ENCODE results near the gene CHI3L1. TPM values are rescaled to one million over a fixed set of nuclear protein-coding genes. Genes with fewer than 3 reads are reported as not detected.
"Not testable (repeated sequence)": the region's sequence is repeated elsewhere in the genome, so short reads cannot be mapped to it uniquely, and the experiment has no call there.

CHI3L1 gene
- polyA plus RNA-seq (2013, experiment 1 of 2), result 2.2 TPM
- polyA plus RNA-seq (2013, experiment 2 of 2), result 3.0 TPM

DNA sequence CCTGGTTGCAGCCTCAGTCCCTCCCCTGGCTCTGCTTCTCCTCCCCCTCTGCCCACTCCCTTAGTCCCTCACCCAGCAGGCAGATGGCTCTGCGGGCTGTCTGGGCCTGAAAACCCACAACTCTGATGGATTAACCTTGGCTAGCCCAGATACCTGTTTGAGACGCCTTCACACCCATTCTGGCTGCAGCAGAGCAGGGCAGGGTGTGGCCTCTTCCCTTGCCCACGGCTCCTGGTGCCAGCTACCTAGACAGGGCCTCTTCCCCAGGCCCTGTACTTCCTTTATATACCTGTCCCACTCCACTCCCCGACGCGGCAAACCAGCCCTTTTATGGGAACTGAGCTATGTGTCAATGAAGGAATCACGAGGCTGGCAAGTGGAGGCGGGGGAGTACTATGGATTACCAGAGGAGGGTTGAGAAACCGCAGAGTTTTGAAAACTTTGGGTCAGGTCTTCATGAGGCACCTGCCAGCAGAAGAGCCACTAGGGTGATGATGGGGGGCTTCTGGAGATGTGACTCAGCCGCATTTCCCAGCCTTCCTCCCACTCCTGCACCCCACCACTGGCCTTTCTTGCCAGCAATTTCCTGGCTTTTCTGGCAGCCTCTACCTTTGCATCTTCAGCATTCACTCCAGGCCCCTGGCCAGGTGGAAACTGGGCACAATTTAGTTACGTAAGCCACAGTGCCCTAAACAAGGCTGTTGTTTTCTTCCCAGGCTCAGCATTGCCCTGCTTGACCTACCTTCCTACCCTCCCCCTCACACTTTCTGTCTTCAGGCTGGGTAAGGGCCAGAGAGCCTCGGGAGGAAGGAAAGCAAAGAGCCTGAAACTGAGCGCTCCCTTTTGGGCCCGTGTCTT is at the start of gene CHI3L1:
Gene CHI3L1 (minus strand): TSS at position 259 of the 858 bp plus-strand sequence. CDS start 81 bp downstream, at position 178.
- no peak within 1 kb of the TSS for H3K27ac ChIP-seq (ENCODE audit: low read depth, low read length, severe bottlenecking)
- peaks cover 19% of the 10 kb centered on the region for H3K4me1 ChIP-seq (ENCODE audit: control insufficient read depth, insufficient read depth, low read length, poor library complexity, severe bottlenecking)
- H3K4me3 ChIP-seq (ENCODE audit: extremely low read depth, insufficient read depth, low read length, poor library complexity, severe bottlenecking), result no peak within 1 kb of the TSS
- H3K36me3 ChIP-seq (ENCODE audit: control insufficient read depth, insufficient read depth, low read length), result no peaks in the 10 kb centered on the region
- WGBS, 2 experiments (ENCODE audit: insufficient coverage in 2 of 2), result 55 to 58% methylated on average over 7 to 8 of the region's 14 CpGs
- no peaks in the 10 kb centered on the region for H3K9me3 ChIP-seq (ENCODE audit: control insufficient read depth, low read length)

DNA sequence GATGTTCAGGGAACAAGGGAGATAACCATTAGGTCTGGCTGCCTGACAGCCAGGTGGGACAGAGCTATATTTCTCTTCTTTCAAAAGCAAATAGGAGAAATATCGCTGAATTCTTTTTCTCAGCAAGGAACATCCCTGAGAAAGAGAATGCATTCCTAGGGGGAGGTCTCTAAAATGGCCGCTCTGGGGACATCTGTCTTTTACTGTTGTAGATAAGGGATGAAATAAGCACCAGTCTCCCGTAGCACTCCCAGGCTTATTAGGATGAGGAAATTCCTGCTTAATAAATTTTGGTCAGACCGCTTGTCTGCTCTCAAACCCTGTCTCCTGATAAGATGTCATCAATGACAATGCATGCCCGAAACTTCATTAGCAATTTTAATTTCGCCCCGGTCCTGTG is 48.4 kb upstream of the CHI3L1 start:
- not testable (repeated sequence) for H3K27ac ChIP-seq (ENCODE audit: low read depth, low read length, severe bottlenecking); H3K4me1 ChIP-seq (ENCODE audit: control insufficient read depth, insufficient read depth, low read length, poor library complexity, severe bottlenecking); H3K36me3 ChIP-seq (ENCODE audit: control insufficient read depth, insufficient read depth, low read length); H3K4me3 ChIP-seq (ENCODE audit: extremely low read depth, insufficient read depth, low read length, poor library complexity, severe bottlenecking)
- 82 to 86% methylated on average over 1 to 2 of the region's 7 CpGs for WGBS, 2 experiments (ENCODE audit: insufficient coverage in 2 of 2)
- H3K9me3 ChIP-seq (ENCODE audit: control insufficient read depth, low read length), result peaks cover 11% of the 10 kb centered on the region

DNA sequence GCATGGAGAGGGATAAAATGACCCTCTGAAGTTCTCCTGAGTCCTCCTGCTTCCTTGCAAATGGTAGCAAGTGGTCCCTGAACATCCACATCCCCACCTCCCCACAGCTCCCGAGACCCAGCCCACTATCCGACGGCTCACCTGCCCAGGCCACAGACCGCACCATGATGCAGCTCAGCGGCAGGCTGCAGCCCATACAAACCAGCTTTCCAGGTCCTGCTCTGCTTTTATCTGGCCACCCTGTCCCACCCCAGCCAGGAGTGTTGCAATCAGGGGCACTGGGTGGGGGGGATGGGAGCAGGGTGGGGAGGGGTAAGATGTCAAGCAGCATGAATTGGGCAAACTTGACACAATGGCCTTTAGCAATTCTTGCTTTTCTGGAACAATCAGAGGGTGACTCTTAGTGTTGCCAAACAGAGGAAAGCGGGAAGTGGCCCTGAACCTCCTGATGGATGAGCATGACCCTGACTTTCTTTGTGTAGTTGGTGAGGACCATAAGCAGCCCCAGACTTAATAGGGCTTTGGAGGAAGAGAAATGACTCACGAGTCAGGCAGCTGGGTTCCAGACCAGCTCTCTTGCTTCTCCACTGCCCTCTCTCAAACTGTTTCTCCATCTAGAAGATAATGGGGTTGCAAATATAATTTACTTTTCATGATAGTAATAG is 43.1 kb upstream of the CHI3L1 start, which contains the start of gene CHIT1:
Gene CHIT1 (minus strand): TSS at position 203 of the 665 bp plus-strand sequence. CDS start 37 bp downstream, at position 166.
- H3K4me1 ChIP-seq (ENCODE audit: control insufficient read depth, insufficient read depth, low read length, poor library complexity, severe bottlenecking), result no peaks in the 10 kb centered on the region
- H3K4me3 ChIP-seq (ENCODE audit: extremely low read depth, insufficient read depth, low read length, poor library complexity, severe bottlenecking), result no peak within 1 kb of the TSS
- H3K36me3 ChIP-seq (ENCODE audit: control insufficient read depth, insufficient read depth, low read length), result no peaks in the 10 kb centered on the region
- no peaks in the 10 kb centered on the region for H3K9me3 ChIP-seq (ENCODE audit: control insufficient read depth, low read length)
- 97 to 100% methylated on average over 3 to 7 of the region's 7 CpGs for WGBS, 2 experiments (ENCODE audit: insufficient coverage in 2 of 2)
- H3K27ac ChIP-seq (ENCODE audit: low read depth, low read length, severe bottlenecking), result no peak within 1 kb of the TSS

DNA sequence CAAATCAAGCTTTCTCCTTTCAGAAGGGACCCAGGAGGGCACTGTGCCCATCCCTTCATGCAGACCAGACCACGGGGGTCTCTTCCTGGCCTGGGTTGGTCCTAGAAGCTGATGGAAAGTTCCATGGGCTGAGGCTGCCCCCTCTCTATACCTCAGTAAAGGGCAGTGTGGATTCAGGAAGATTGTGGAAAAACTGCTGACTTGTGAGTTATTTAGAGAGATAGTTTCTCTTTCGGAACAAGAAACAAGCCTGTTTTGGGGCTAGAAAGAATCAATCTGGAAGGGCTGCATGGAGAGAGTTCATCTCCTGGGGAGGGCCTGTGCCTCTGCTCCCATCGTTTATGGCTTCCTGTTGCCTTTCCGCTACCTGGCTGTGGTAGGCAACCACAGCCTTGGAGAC is 42.2 kb upstream of the CHI3L1 start:
- H3K27ac ChIP-seq (ENCODE audit: low read depth, low read length, severe bottlenecking), result no peak overlapping the region
- no peaks in the 10 kb centered on the region for H3K36me3 ChIP-seq (ENCODE audit: control insufficient read depth, insufficient read depth, low read length)
- no peaks in the 10 kb centered on the region for H3K4me1 ChIP-seq (ENCODE audit: control insufficient read depth, insufficient read depth, low read length, poor library complexity, severe bottlenecking)
- H3K4me3 ChIP-seq (ENCODE audit: extremely low read depth, insufficient read depth, low read length, poor library complexity, severe bottlenecking), result no peak overlapping the region
- no peaks in the 10 kb centered on the region for H3K9me3 ChIP-seq (ENCODE audit: control insufficient read depth, low read length)
- 87 to 91% methylated on average over 3 to 4 of the region's 4 CpGs for WGBS, 2 experiments (ENCODE audit: insufficient coverage in 2 of 2)

DNA sequence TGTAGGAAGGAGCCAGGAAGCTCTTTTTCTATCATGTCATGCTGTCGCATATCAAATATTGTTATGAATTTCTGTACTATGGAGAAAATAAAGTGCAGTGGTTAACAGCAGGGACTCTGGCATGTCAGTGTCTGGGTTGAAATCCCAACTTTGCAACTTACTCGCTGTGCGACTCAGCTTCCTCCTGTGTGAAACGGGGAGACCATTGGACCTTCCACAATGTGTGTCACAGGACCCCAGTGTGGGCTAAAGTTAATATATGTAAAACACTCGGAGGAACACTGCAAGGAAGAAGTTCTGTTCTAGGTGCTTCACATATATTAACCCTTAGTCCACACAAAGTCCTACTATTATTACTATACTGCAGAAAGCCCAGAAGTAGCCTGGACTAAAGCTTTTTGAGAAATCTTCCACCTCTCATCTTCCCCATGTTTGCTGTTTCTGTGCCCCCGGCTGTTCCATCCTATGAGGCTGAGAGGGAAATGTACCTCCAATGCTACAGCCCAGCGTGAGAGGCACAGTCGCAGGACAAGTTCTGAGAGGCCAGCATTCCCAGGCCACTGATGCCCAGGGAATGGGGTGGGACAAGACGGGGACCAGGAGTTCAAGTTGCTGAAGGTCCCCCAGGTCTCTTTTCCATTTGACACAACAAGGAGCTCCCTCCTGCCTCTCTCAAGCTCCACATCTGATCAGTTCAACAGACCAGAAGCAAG is 41.0 kb upstream of the CHI3L1 start:
- Histone ChIP-seq H3K9me3 (ENCODE audit: control insufficient read depth, low read length) (no peaks in the 10 kb centered on the region), H3K36me3 (ENCODE audit: control insufficient read depth, insufficient read depth, low read length) (no peaks in the 10 kb centered on the region), H3K4me1 (ENCODE audit: control insufficient read depth, insufficient read depth, low read length, poor library complexity, severe bottlenecking) (no peaks in the 10 kb centered on the region), H3K4me3 (ENCODE audit: extremely low read depth, insufficient read depth, low read length, poor library complexity, severe bottlenecking) (no peak overlapping the region), H3K27ac (ENCODE audit: low read depth, low read length, severe bottlenecking) (no peak overlapping the region)
- 92 to 97% methylated on average over 7 to 8 of the region's 9 CpGs for WGBS, 2 experiments (ENCODE audit: insufficient coverage in 2 of 2)

DNA sequence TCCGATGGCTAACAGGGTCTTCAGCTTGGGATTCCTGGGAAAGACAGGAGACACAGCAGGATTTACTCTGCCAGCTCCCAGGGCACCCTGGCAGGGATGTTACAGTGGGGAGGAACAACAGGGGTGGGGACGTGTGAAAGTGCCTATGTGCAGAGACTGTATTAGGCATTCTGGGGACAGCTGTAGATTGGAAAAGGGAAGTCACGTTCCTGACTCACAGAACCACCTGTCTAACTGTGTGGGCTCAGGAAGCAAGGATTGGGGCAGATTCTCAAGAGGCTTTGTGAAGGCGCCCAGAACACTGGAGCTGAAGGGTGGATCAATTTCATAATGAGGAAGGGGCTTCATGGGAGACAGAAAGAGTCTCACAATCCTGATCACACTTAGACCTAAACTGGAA is 38.6 kb upstream of the CHI3L1 start:
- Histone ChIP-seq H3K4me1 (ENCODE audit: control insufficient read depth, insufficient read depth, low read length, poor library complexity, severe bottlenecking) (no peaks in the 10 kb centered on the region), H3K4me3 (ENCODE audit: extremely low read depth, insufficient read depth, low read length, poor library complexity, severe bottlenecking) (no peak overlapping the region), H3K9me3 (ENCODE audit: control insufficient read depth, low read length) (no peaks in the 10 kb centered on the region), H3K27ac (ENCODE audit: low read depth, low read length, severe bottlenecking) (no peak overlapping the region), H3K36me3 (ENCODE audit: control insufficient read depth, insufficient read depth, low read length) (no peaks in the 10 kb centered on the region)
- WGBS, 2 experiments (ENCODE audit: insufficient coverage in 2 of 2), result 89 to 92% methylated on average over 3 of the region's 4 CpGs

DNA sequence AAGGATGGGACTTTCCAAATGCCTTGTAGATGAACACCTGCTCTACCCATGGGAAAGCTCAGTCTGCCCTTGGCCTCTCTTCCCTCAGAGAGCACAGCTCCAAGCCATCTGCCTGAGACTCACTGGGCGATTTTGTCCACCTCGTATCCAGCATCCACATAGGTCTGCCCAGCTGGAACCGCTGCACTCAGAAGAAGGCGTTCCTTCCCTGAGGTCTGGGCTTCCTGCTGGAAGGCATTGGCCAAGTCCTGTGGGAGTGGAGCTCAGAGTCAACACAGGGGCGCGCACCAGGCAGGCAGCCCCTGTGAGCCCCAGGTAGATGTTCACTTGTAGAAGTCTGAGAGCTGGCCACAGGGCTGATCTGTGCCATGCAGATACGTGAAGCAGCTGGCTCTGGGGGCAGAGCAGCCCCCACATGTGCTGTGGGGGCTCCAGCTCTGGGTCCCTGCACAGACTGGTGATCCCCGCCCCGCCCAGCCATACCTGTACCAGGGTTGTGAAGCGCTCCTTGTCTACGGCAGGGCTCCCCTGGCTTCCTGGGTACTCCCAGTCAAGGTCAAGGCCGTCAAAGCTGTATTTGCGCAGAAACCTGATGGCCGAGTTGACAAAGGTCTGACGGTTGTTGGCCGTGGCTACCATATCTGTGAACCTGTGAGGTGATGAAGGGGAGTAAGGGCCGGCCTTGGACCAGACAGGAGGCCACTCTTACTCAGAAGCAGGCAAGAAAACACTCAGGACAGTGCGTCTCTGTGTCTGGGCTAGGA is 36.7 kb upstream of the CHI3L1 start:
- WGBS, 2 experiments (ENCODE audit: insufficient coverage in 2 of 2), result 95% methylated on average over 17 to 18 of the region's 18 CpGs
- no peaks in the 10 kb centered on the region for H3K4me1 ChIP-seq (ENCODE audit: control insufficient read depth, insufficient read depth, low read length, poor library complexity, severe bottlenecking)
- no peak overlapping the region for H3K27ac ChIP-seq (ENCODE audit: low read depth, low read length, severe bottlenecking)
- H3K4me3 ChIP-seq (ENCODE audit: extremely low read depth, insufficient read depth, low read length, poor library complexity, severe bottlenecking), result no peak overlapping the region
- no peaks in the 10 kb centered on the region for H3K36me3 ChIP-seq (ENCODE audit: control insufficient read depth, insufficient read depth, low read length)
- H3K9me3 ChIP-seq (ENCODE audit: control insufficient read depth, low read length), result no peaks in the 10 kb centered on the region

DNA sequence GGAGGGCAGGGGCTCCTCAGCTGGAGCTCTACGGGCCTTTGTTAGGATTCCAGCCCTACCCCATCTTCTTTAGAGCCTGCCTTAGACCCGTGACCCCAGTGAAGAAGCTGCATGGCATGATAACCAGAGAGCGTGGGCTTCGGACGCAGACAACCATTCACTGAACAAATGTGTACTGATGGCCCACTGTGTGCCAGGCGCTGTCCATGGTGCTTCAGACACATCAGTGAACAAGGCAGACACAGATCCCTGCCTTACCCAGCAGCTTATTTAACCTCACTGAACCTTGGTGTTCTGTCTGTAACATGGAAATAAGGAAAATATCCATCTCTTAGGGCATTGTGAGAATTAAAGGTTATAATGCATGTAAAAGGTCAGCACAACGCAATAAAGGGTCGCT is 33.4 kb upstream of the CHI3L1 start:
- Histone ChIP-seq H3K36me3 (ENCODE audit: control insufficient read depth, insufficient read depth, low read length) (no peaks in the 10 kb centered on the region), H3K4me1 (ENCODE audit: control insufficient read depth, insufficient read depth, low read length, poor library complexity, severe bottlenecking) (peaks cover 9% of the 10 kb centered on the region), H3K9me3 (ENCODE audit: control insufficient read depth, low read length) (no peaks in the 10 kb centered on the region), H3K4me3 (ENCODE audit: extremely low read depth, insufficient read depth, low read length, poor library complexity, severe bottlenecking) (no peak overlapping the region), H3K27ac (ENCODE audit: low read depth, low read length, severe bottlenecking) (no peak overlapping the region)
- 76 to 85% methylated on average over 7 to 8 of the region's 8 CpGs for WGBS, 2 experiments (ENCODE audit: insufficient coverage in 2 of 2)

DNA sequence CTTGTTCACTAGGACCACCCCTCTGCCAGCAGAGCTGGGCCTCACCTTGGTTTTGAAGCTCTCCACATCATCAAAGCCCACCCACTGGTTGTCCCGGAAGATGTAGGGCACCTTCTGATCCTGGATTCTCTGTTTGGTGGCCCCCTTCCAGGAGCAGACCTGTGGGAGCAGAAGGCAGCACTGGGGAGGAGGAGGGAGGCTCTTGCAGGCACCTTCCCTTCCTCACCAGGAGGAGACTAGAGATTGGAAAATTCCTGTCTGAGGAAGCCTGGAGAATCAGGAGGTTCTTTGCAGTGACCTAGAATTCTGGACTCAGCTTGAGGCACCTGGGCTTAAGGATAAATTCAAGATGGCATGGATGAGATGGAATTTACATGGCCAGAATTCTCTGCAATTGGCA is 32.7 kb upstream of the CHI3L1 start:
- WGBS, 2 experiments (ENCODE audit: insufficient coverage in 2 of 2), result no CpG with 5 or more reads among the region's 1 CpG
- no peak overlapping the region for H3K4me3 ChIP-seq (ENCODE audit: extremely low read depth, insufficient read depth, low read length, poor library complexity, severe bottlenecking)
- no peak overlapping the region for H3K27ac ChIP-seq (ENCODE audit: low read depth, low read length, severe bottlenecking)
- no peaks in the 10 kb centered on the region for H3K9me3 ChIP-seq (ENCODE audit: control insufficient read depth, low read length)
- no peaks in the 10 kb centered on the region for H3K36me3 ChIP-seq (ENCODE audit: control insufficient read depth, insufficient read depth, low read length)
- peaks cover 9% of the 10 kb centered on the region for H3K4me1 ChIP-seq (ENCODE audit: control insufficient read depth, insufficient read depth, low read length, poor library complexity, severe bottlenecking)

DNA sequence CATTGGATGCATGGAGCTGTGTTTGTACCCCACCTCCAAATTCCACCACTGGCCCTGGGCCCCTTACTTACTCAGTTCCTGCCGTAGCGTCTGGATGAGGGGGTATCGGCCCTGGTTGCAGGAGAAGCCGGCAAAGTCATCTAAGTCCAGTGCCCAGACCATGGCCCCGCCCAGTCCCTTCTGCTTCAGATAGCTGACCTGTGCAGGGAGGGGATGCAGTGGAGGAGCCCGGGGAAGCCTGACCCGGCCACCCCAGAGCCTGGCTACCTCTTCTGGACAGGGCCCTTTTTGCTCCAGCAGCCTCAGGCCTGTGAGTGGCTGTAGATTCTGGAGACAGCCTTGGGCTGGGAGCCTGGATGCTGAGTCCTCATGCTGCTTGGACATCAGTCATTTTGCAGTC is 31.2 kb upstream of the CHI3L1 start:
- H3K4me3 ChIP-seq (ENCODE audit: extremely low read depth, insufficient read depth, low read length, poor library complexity, severe bottlenecking), result no peak overlapping the region
- no peak overlapping the region for H3K27ac ChIP-seq (ENCODE audit: low read depth, low read length, severe bottlenecking)
- H3K36me3 ChIP-seq (ENCODE audit: control insufficient read depth, insufficient read depth, low read length), result no peaks in the 10 kb centered on the region
- H3K9me3 ChIP-seq (ENCODE audit: control insufficient read depth, low read length), result no peaks in the 10 kb centered on the region
- 77 to 94% methylated on average over 5 to 7 of the region's 7 CpGs for WGBS, 2 experiments (ENCODE audit: insufficient coverage in 2 of 2)
- H3K4me1 ChIP-seq (ENCODE audit: control insufficient read depth, insufficient read depth, low read length, poor library complexity, severe bottlenecking), result peaks cover 9% of the 10 kb centered on the region

Data from mesodermal cell (in vitro differentiated cells).